K562 (cell line): Measurements from ENCODE around the gene KTI12. TPM values are rescaled to one million over a fixed set of nuclear protein-coding genes. Genes with fewer than 3 reads are reported as not detected.

Experiments
- ATAC-seq: fragments of 200-7000 bp; cut with Tn5 transposase; 3 replicates; pipeline ENCODE4 v1.9.1; 2020; ENCODE audit warnings: moderate library complexity
- BruUV-seq: library from RNA; stranded (reverse); fragments of 400-500 nt; replicated peaks from 2 replicates; lab custom pipeline; 2021; lab: Mats Ljungman, UMichigan
- CTCF ChIA-PET: fragments of 300-600 bp; formaldehyde crosslinking; extraction: SDS; loops from one replicate; lab custom pipeline; 2021; ENCODE audit warnings: low intra/inter-chr PET ratio; lab: Yijun Ruan, JAX
- POLR2A ChIA-PET: fragments of 300-600, 350-650 bp; sonication (Branson Sonifier 250); formaldehyde crosslinking; extraction: SDS; loops from one replicate; lab custom pipeline; 2021; ENCODE audit warnings: antibody characterized with exemption, inconsistent platforms; lab: Yijun Ruan, JAX
- DNase-seq, 4 experiments: peaks; one replicate each; pipeline versions ENCODE4 v3.0.0 to v3.0.0-alpha.2; 2011 to 2018; ENCODE audit warnings: low spot score in 3 of 4, mixed read lengths in 3 of 4; ENCODE audit errors: extremely low read depth in 1 of 4
- FAIRE-seq: peaks from 2 replicates; lab custom pipeline; 2011; peaks lifted over from hg19 to GRCh38; lab: Jason Lieb, UNC
- H2AFZ ChIP-seq: 2 replicates; pipeline ENCODE4 v1.6.0; 2011; ENCODE audit warnings: low read depth, low read length, control low read depth, inconsistent platforms
- H3K27ac ChIP-seq: fragments of 200-600 bp; 3 replicates; pipeline ENCODE4 v1.8.0; 2011; ENCODE audit warnings: low read depth, mild to moderate bottlenecking, control low read depth, inconsistent platforms, low read length, moderate library complexity, mixed read lengths; ENCODE audit errors: extremely low read depth
- H3K27me3 ChIP-seq, 2 experiments: fragments of 300-600 bp in 1 of 2; 2 replicates in 1 of 2; 3 replicates in 1 of 2; pipeline versions ENCODE4 v1.6.0 to v1.8.0; 2011; ENCODE audit warnings: inconsistent platforms in 2 of 2, low read length in 2 of 2, mild to moderate bottlenecking in 1 of 2, mixed read lengths in 1 of 2, moderate library complexity in 1 of 2; ENCODE audit not compliant: control insufficient read depth in 2 of 2, insufficient read depth in 2 of 2
- H3K36me3 ChIP-seq: fragments of 300-600 bp; 3 replicates; pipeline ENCODE4 v1.8.0; 2011; ENCODE audit warnings: mild to moderate bottlenecking, low read length, inconsistent platforms; ENCODE audit not compliant: control insufficient read depth, insufficient read depth
- H3K4me1 ChIP-seq, 2 experiments: fragments of 200-600 bp in 1 of 2; replicated peaks in 1 of 2; 2 replicates in 1 of 2; 3 replicates in 1 of 2; pipeline versions ENCODE4 v1.5.1 to v1.8.0; 2011; ENCODE audit warnings: inconsistent platforms in 2 of 2, low read length in 2 of 2, mild to moderate bottlenecking in 1 of 2, mixed read lengths in 1 of 2, moderate library complexity in 1 of 2; ENCODE audit not compliant: control insufficient read depth in 2 of 2, insufficient read depth in 2 of 2
- H3K4me2 ChIP-seq: 2 replicates; pipeline ENCODE4 v1.6.1; 2011; ENCODE audit warnings: low read length, control low read depth, inconsistent platforms, mixed read lengths; ENCODE audit not compliant: insufficient read depth
- H3K4me3 ChIP-seq: fragments of 200-600 bp; sonication (generic), shearing (Covaris generic); 2 replicates; pipeline ENCODE4 v1.5.1; 2016; ENCODE audit warnings: control low read depth, inconsistent platforms
- H3K79me2 ChIP-seq: fragments of 200-600 bp; 3 replicates; pipeline ENCODE4 v1.8.0; 2011; ENCODE audit warnings: low read length, inconsistent platforms; ENCODE audit not compliant: control insufficient read depth, insufficient read depth
- H3K9ac ChIP-seq, 2 experiments: 2 replicates each; pipeline versions ENCODE4 v1.6.0 to v1.6.1; 2011; ENCODE audit warnings: low read depth in 2 of 2, low read length in 2 of 2, control low read depth in 1 of 2, inconsistent platforms in 1 of 2, mild to moderate bottlenecking in 1 of 2, mixed read lengths in 1 of 2; ENCODE audit not compliant: insufficient read depth in 1 of 2
- H3K9me1 ChIP-seq: one replicate; pipeline ENCODE4 v1.6.0; 2011; ENCODE audit warnings: inconsistent platforms, mild to moderate bottlenecking, low read length, moderate library complexity; ENCODE audit not compliant: control insufficient read depth, insufficient read depth
- H3K9me3 ChIP-seq: replicated peaks from 2 replicates; pipeline ENCODE4 v1.5.1; 2011; ENCODE audit warnings: low read depth, low read length, inconsistent platforms; ENCODE audit not compliant: control insufficient read depth, insufficient read depth
- H4K20me1 ChIP-seq: replicated peaks from 2 replicates; pipeline ENCODE4 v1.6.1; 2011; ENCODE audit warnings: low read length, inconsistent platforms, mixed read lengths; ENCODE audit not compliant: control insufficient read depth, insufficient read depth
- BRCA1 ChIP-seq, 2 experiments: fragments of 450-650 bp in 1 of 2; sonication (generic) in 1 of 2; formaldehyde crosslinking in 1 of 2; IDR thresholded peaks; 2 replicates each; pipeline versions ENCODE4 v1.5.0 to v1.6.1; 2017 to 2020; ENCODE audit warnings: mild to moderate bottlenecking in 1 of 2, missing genetic modification reagents in 1 of 2
- CTCF ChIP-seq, 3 experiments: IDR thresholded peaks in 2 of 3; conservative IDR thresholded peaks in 1 of 3; 2 replicates each; pipeline ENCODE4 v1.5.1; 2011 to 2012; ENCODE audit warnings: low read length in 3 of 3, mild to moderate bottlenecking in 3 of 3, control low read depth in 2 of 3, improper control_type of control experiment in 1 of 3, inconsistent platforms in 1 of 3, low read depth in 1 of 3, mixed read lengths in 1 of 3, moderate library complexity in 1 of 3; ENCODE audit not compliant: insufficient read depth in 2 of 3
- CXXC5 ChIP-seq: fragments of 250-450 bp; sonication (Bioruptor Pico); IDR thresholded peaks from 2 replicates; pipeline ENCODE4 v1.8.0; 2022; ENCODE audit warnings: inconsistent platforms, mild to moderate bottlenecking, moderate library complexity
- DACH1 ChIP-seq: fragments of 450-650 bp; IDR thresholded peaks from 2 replicates; pipeline ENCODE4 v1.6.1; 2018; ENCODE audit not compliant: partially characterized antibody
- FOSL1 ChIP-seq: fragments of 200-800 bp; sonication (Bioruptor generic); conservative IDR thresholded peaks from 2 replicates; pipeline ENCODE4 v1.6.1; 2016; ENCODE audit warnings: missing genetic modification characterization, missing compliant biosample characterization
- HIVEP1 ChIP-seq: fragments of 250-450 bp; sonication (Bioruptor Pico); IDR thresholded peaks from 2 replicates; pipeline ENCODE4 v1.4.0; 2020; ENCODE audit warnings: mild to moderate bottlenecking
- JUND ChIP-seq, 2 experiments: IDR thresholded peaks; 2 replicates in 1 of 2; 3 replicates in 1 of 2; pipeline ENCODE4 v1.6.1; 2011; ENCODE audit warnings: borderline replicate concordance in 2 of 2, low read depth in 2 of 2, low read length in 2 of 2, improper control_type of control experiment in 1 of 2, missing biosample characterization in 1 of 2, missing genetic modification characterization in 1 of 2, missing genetic modification reagents in 1 of 2
- MAFG ChIP-seq: fragments of 450-650 bp; conservative IDR thresholded peaks from 2 replicates; pipeline ENCODE4 v1.6.1; 2016; ENCODE audit warnings: missing genetic modification characterization, missing compliant biosample characterization
- MAFK ChIP-seq: IDR thresholded peaks from 2 replicates; pipeline ENCODE4 v1.6.1; 2011; ENCODE audit warnings: low read length, improper control_type of control experiment
- SMARCA4 ChIP-seq: fragments of 450-650 bp; IDR thresholded peaks from 2 replicates; pipeline ENCODE4 v1.6.1; 2016
- TARDBP ChIP-seq: fragments of 450-650 bp; IDR thresholded peaks from 2 replicates; pipeline ENCODE4 v1.6.1; 2016
- THAP12 ChIP-seq: fragments of 250-450 bp; sonication (Bioruptor Pico); IDR thresholded peaks from 2 replicates; pipeline ENCODE4 v1.9.0; 2021; ENCODE audit warnings: mild to moderate bottlenecking, inconsistent platforms
- ZNF316 ChIP-seq: fragments of 450-650 bp; IDR thresholded peaks from 2 replicates; pipeline ENCODE4 v1.6.1; 2016
- WGBS: fragments of 100-300 bp; shearing (Covaris generic); methylation state at CpG from one replicate; pipeline ENCODE4 v1.1.6; 2016; ENCODE audit warnings: low coverage, mixed read lengths; ENCODE audit not compliant: insufficient coverage; ENCODE audit errors: missing lambda C conversion rate; 5-methylcytosine and 5-hydroxymethylcytosine counted together
- in situ Hi-C: fragments of 300-500 bp; cut with MboI; formaldehyde crosslinking; loops from 4 replicates; pipeline ENCODE4 v1.15.0; 2018; ENCODE audit warnings: inconsistent platforms, mixed read lengths
- intact Hi-C: fragments of 100-400 bp; cut with micrococcal nuclease; formaldehyde crosslinking; loops from 2 replicates; pipeline ENCODE4 v1.14.2; 2022
- polyA plus RNA-seq, 8 experiments: library from polyadenylated mRNA; depleted of rRNA in 4 of 8; stranded (reverse) in 5 of 8; unstranded in 3 of 8; fragments of >200 nt; fragmentation: Nextera tagmentation in 2 of 8; fragmentation: Illumina TruSeq in 1 of 8; extraction: Ambion mirVana in 2 of 8; extraction: Trizol in 1 of 8; gene quantifications; 2 replicates each; pipeline versions ENCODE4 v1.2.1 to v1.2.3, GENCODE V29; 2011 to 2014; ENCODE audit warnings: inconsistent platforms in 1 of 8, missing spikeins in 1 of 8
- total RNA-seq, 7 experiments: library from RNA; depleted of rRNA in 6 of 7; stranded (reverse); fragments of >200 nt in 6 of 7; fragmentation: Illumina TruSeq in 2 of 7; extraction: Trizol in 2 of 7; gene quantifications; 2 replicates each; pipeline versions ENCODE4 v1.2.1 to v1.2.3, GENCODE V29; 2011 to 2021; ENCODE audit warnings: low replicate concordance in 1 of 7
- TF ChIP-seq, protein P1 (sequence below): sonication (generic); IDR thresholded peaks from 2 replicates; pipeline ENCODE4 v1.6.1; 2016

KTI12 gene
- total and polyA plus RNA-seq, 9 of the 15 experiments (the other 6 are each of a cell fraction or from before 2014, with no cell fraction given), result 3.1 to 22.8 (median 11.6) TPM

- in situ Hi-C loops, result no loop called here
- H3K9me1 ChIP-seq, result no peaks in the 10 kb centered on the region
- no peaks in the 10 kb centered on the region for H3K79me2 ChIP-seq
- POLR2A ChIA-PET, result interaction anchor here (1.0 kb wide), 1 partner anchor 14 kb away, joined by 3 read pairs; no protein-coding TSS in a partner anchor
- H3K27me3 ChIP-seq, result no peaks in the 10 kb centered on the region
- H3K4me1 ChIP-seq, result peaks cover 0 to 12% of the 10 kb centered on the region in 2 experiments; a peak in 4 of 5 replicates
- no peak overlapping the region; the same call in 2 of the 3 replicates for H3K27ac ChIP-seq
- H3K36me3 ChIP-seq, result no peaks in the 10 kb centered on the region
- peak in 1 of 4 experiments; percentile 41 for DNase-seq
- intact Hi-C loops, result loop anchor here (10.0 kb wide), 2 partner anchors 183 to 213 kb away; no protein-coding TSS in a partner anchor
- no peak for FAIRE-seq
- WGBS, result 29% methylated on average over 5 of the region's 5 CpGs
- no peaks in the 10 kb centered on the region for H4K20me1 ChIP-seq
- no peak overlapping the region for H3K4me3 ChIP-seq
- BruUV-seq, result no TSS peak
- no peaks in the 10 kb centered on the region for H3K9me3 ChIP-seq
- H3K9ac ChIP-seq, result no peak overlapping the region
- peak overlapping the region; percentile 64 for H2AFZ ChIP-seq
- CTCF ChIA-PET, result no interaction called here
- peak; percentile 59 for ATAC-seq
- peak overlapping the region; percentile 9; the same call in 1 of the 2 replicates for H3K4me2 ChIP-seq
- TF ChIP-seq CTCF (IDR thresholded peaks at IDR 0.05 in 2 of 3, conservative IDR thresholded peaks at IDR 0.05 in 1 of 3; ENCODE audit: insufficient read depth in 2 of 3, low read depth in 1 of 3, low read length in 3 of 3) (no peak), SMARCA4 (0 out of 2 replicates have a peak, but pooled peaks have one; percentile 45), THAP12 (CRISPR knock-in tag) (no peak), MAFG (tag) (peak; percentile 77), JUND (IDR thresholded peaks at IDR 0.05; ENCODE audit: borderline replicate concordance, low read depth, low read length) (peak; percentile 46; the same call in 1 of the 2 replicates), JUND (tag; IDR thresholded peaks at IDR 0.05; ENCODE audit: borderline replicate concordance, low read depth, low read length) (no peak; the same call in 2 of the 3 replicates), MAFK (peak; percentile 68), CXXC5 (CRISPR knock-in tag) (no peak), ZNF316 (peak; percentile 97), TARDBP (no peak), DACH1 (peak; percentile 48), HIVEP1 (CRISPR knock-in tag) (no peak), BRCA1 (IDR thresholded peaks at IDR 0.05) (no peak), BRCA1 (CRISPR knock-in tag; IDR thresholded peaks at IDR 0.05) (no peak), FOSL1 (tag) (0 out of 2 replicates have a peak, but pooled peaks have one; percentile 15)
- TF ChIP-seq, protein P1, sequence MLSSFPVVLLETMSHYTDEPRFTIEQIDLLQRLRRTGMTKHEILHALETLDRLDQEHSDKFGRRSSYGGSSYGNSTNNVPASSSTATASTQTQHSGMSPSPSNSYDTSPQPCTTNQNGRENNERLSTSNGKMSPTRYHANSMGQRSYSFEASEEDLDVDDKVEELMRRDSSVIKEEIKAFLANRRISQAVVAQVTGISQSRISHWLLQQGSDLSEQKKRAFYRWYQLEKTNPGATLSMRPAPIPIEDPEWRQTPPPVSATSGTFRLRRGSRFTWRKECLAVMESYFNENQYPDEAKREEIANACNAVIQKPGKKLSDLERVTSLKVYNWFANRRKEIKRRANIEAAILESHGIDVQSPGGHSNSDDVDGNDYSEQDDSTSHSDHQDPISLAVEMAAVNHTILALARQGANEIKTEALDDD, result peak; percentile 62; the same call in 1 of the 2 replicates
Measured at GRCh38 chr1:52007215-52008002, 26.2 kb downstream of the KTI12 start.
